Measurements from ENCODE around the gene MRPL39. TPM values are rescaled to one million over a fixed set of nuclear protein-coding genes. Genes with fewer than 3 reads are reported as not detected.

MRPL39 gene
- total and polyA plus RNA-seq, 2 of the 4 experiments (the other 2 are of a cell fraction), result 15.2 to 20.6 TPM

GRCh38 chr21:25619198-25619597, 11.9 kb upstream of the MRPL39 start:
- no peak overlapping the region for H2BK20ac ChIP-seq (ENCODE audit: low read depth, low read length)
- H3K4me2 ChIP-seq (ENCODE audit: low read depth, low read length), result no peak overlapping the region
- intact Hi-C loops (cut with micrococcal nuclease) (loop anchor here (5.0 kb wide), 1 partner anchor 238 kb away; no protein-coding TSS in a partner anchor), dilution Hi-C loops (cut with HindIII; ENCODE audit: low sequenced_read_pairs, unreplicated experiment) (no loop called here), in situ Hi-C loops (cut with MboI; ENCODE audit: low sequenced_read_pairs) (loop anchor here (25.0 kb wide), 2 partner anchors 568 to 1093 kb away; no protein-coding TSS in a partner anchor)
- H2AFZ ChIP-seq (replicated peaks; ENCODE audit: low read length, poor library complexity), result no peak overlapping the region
- no peaks in the 10 kb centered on the region for H3K36me3 ChIP-seq (ENCODE audit: control insufficient read depth, insufficient read depth, low read length)
- no peak overlapping the region for H4K5ac ChIP-seq (ENCODE audit: low read depth, low read length)
- H2BK15ac ChIP-seq (ENCODE audit: low read depth, low read length), result no peak overlapping the region
- H3K9me3 ChIP-seq (ENCODE audit: control insufficient read depth, insufficient read depth, low read length), result no peaks in the 10 kb centered on the region
- H3K18ac ChIP-seq (ENCODE audit: low read depth, low read length), result no peak overlapping the region
- peaks cover 5% of the 10 kb centered on the region for H3K27me3 ChIP-seq (ENCODE audit: control insufficient read depth, insufficient read depth, low read length)
- ChIA-PET POLR2A (ENCODE audit: unreplicated experiment) (no interaction called here), CTCF (no interaction called here)
- ATAC-seq (ENCODE audit: low read depth) (no peak), DNase-seq (no peak)
- H3K23ac ChIP-seq (ENCODE audit: low read depth, low read length), result no peak overlapping the region
- no TSS peak for BruUV-seq (replicated peaks)
- no peak overlapping the region for H2BK120ac ChIP-seq (ENCODE audit: low read depth, low read length)
- no peaks in the 10 kb centered on the region for H3K4me1 ChIP-seq (ENCODE audit: control insufficient read depth, insufficient read depth, low read length)
- no peak overlapping the region for H4K91ac ChIP-seq (ENCODE audit: insufficient read depth, low read depth, low read length)
- H2BK5ac ChIP-seq (ENCODE audit: low read depth, low read length, poor library complexity, severe bottlenecking), result no peak overlapping the region
- no peak overlapping the region for H3K4me3 ChIP-seq (ENCODE audit: insufficient read depth, low read depth, low read length)
- H2AK5ac ChIP-seq (ENCODE audit: low read depth, low read length), result no peak overlapping the region
- TF ChIP-seq NFE2L2 (IDR thresholded peaks at IDR 0.05; ENCODE audit: low read depth, low read length), result no peak
- TF ChIP-seq MAFK (IDR thresholded peaks at IDR 0.05; ENCODE audit: low read depth, low read length), result no peak
- no peak for TF ChIP-seq RCOR1 (IDR thresholded peaks at IDR 0.05; ENCODE audit: insufficient replicate concordance, low read length)
- TF ChIP-seq CHD1 (IDR thresholded peaks at IDR 0.05; ENCODE audit: low read depth, low read length), result no peak
- no peak for TF ChIP-seq RAD21 (IDR thresholded peaks at IDR 0.05; ENCODE audit: low read length)
- no peak for TF ChIP-seq MXI1 (IDR thresholded peaks at IDR 0.05; ENCODE audit: borderline replicate concordance, low read depth, low read length)
- TF ChIP-seq BHLHE40 (IDR thresholded peaks at IDR 0.05; ENCODE audit: low read depth, low read length), result no peak
- no peak for TF ChIP-seq CTCF (conservative IDR thresholded peaks at IDR 0.05; ENCODE audit: low read depth, low read length)
- no peak for TF ChIP-seq FOS (IDR thresholded peaks at IDR 0.05; ENCODE audit: low read depth, low read length)
- TF ChIP-seq RFX5 (IDR thresholded peaks at IDR 0.05; ENCODE audit: low read depth, low read length), result no peak
- no peak for TF ChIP-seq CEBPB (IDR thresholded peaks at IDR 0.05; ENCODE audit: low read depth, low read length)
- no peak overlapping the region for H3K9ac ChIP-seq (ENCODE audit: low read depth, low read length)
- H4K8ac ChIP-seq (ENCODE audit: low read depth in 2 of 2, low read length in 2 of 2), result no peak overlapping the region
- 64% methylated on average over 2 of the region's 2 CpGs; no CpG with 5 or more reads in 1 of the 2 experiments for WGBS, 2 experiments (ENCODE audit: extremely low coverage in 2 of 2, insufficient read length in 1 of 2)
- H2AK9ac ChIP-seq (replicated peaks; ENCODE audit: low read depth, low read length, poor library complexity), result no peak overlapping the region
- H4K20me1 ChIP-seq (ENCODE audit: insufficient read depth, low read length), result no peaks in the 10 kb centered on the region
- no peaks in the 10 kb centered on the region for H3K79me1 ChIP-seq (ENCODE audit: low read depth in 1 of 2, low read length in 2 of 2)
- H3K4ac ChIP-seq (ENCODE audit: low read depth, low read length), result no peak overlapping the region
- H3K14ac ChIP-seq (replicated peaks; ENCODE audit: low read depth, low read length), result no peak overlapping the region
- H3K9me1 ChIP-seq (ENCODE audit: insufficient read depth, low read length), result no peaks in the 10 kb centered on the region
- H3K27ac ChIP-seq (ENCODE audit: insufficient read depth, low read length), result no peak overlapping the region
- H3K56ac ChIP-seq (ENCODE audit: extremely low read depth, insufficient read depth, low read length), result no peak overlapping the region
